A549 (cell line): ENCODE results near the gene SLIT3. TPM values are rescaled to one million over a fixed set of nuclear protein-coding genes. Genes with fewer than 3 reads are reported as not detected.

Experiments
- ATAC-seq, 2 experiments: fragments of 200-7000 bp in 1 of 2; fragments of >200 bp in 1 of 2; cut with Nextera tagmentation in 1 of 2; cut with Tn5 transposase in 1 of 2; 3 replicates each; pipeline versions ENCODE4 v1.8.0 to v1.9.1; 2018 to 2020; ENCODE audit warnings: mild to moderate bottlenecking in 1 of 2, moderate library complexity in 1 of 2
- CTCF ChIA-PET: fragments of 300-600 bp; sonication (Branson Sonifier 250); formaldehyde crosslinking; extraction: SDS; loops from one replicate; lab custom pipeline; 2021; ENCODE audit warnings: antibody characterized with exemption, inconsistent platforms; lab: Yijun Ruan, JAX
- POLR2A ChIA-PET: fragments of 350-600 bp; formaldehyde crosslinking; extraction: SDS; loops from one replicate; lab custom pipeline; 2021; ENCODE audit warnings: antibody characterized with exemption, inconsistent platforms; lab: Yijun Ruan, JAX
- DNase-seq, 2 experiments: peaks; one replicate each; pipeline versions ENCODE4 v3.0.0 to v3.0.0-alpha.2; 2011 to 2016; ENCODE audit warnings: low read depth in 1 of 2, low spot score in 1 of 2
- FAIRE-seq: peaks from 2 replicates; lab custom pipeline; 2011; peaks lifted over from hg19 to GRCh38; lab: Jason Lieb, UNC
- H3K27ac ChIP-seq, 2 experiments: fragments of >200 bp; sonication (Bioruptor Twin); formaldehyde crosslinking; 3 replicates each; pipeline ENCODE4 v1.5.1; 2016 to 2017
- H3K4me1 ChIP-seq: fragments of >200 bp; sonication (Bioruptor Twin); formaldehyde crosslinking; 3 replicates; pipeline ENCODE4 v1.6.1; 2016
- H3K4me2 ChIP-seq: fragments of >200 bp; sonication (Bioruptor Twin); formaldehyde crosslinking; 3 replicates; pipeline ENCODE4 v1.6.1; 2016
- H3K4me3 ChIP-seq: fragments of >200 bp; sonication (Bioruptor Twin); formaldehyde crosslinking; 3 replicates; pipeline ENCODE4 v1.5.1; 2016
- H3K9me3 ChIP-seq: fragments of >200 bp; sonication (Bioruptor Twin); formaldehyde crosslinking; 3 replicates; pipeline ENCODE4 v1.6.1; 2016
- CBX2 ChIP-seq: fragments of 200-600 bp; sonication (generic); IDR thresholded peaks from 2 replicates; pipeline ENCODE4 v1.6.1; 2016; ENCODE audit warnings: low read depth, mild to moderate bottlenecking, borderline replicate concordance
- CHD4 ChIP-seq: fragments of 200-600 bp; sonication (generic); IDR thresholded peaks from 2 replicates; pipeline ENCODE4 v1.6.1; 2016; ENCODE audit warnings: antibody characterized with exemption, mild to moderate bottlenecking, borderline replicate concordance
- EHF ChIP-seq: fragments of 250-450 bp; sonication (Bioruptor Pico); IDR thresholded peaks from 2 replicates; pipeline ENCODE4 v1.5.0; 2020; ENCODE audit warnings: mild to moderate bottlenecking
- EHMT2 ChIP-seq: fragments of 200-600 bp; sonication (generic); IDR thresholded peaks from 2 replicates; pipeline ENCODE4 v1.6.1; 2016; ENCODE audit warnings: antibody characterized with exemption, low read depth, mild to moderate bottlenecking, moderate library complexity
- ESRRA ChIP-seq: fragments of 150-350 bp; IDR thresholded peaks from 2 replicates; pipeline ENCODE4 v1.6.1; 2014; ENCODE audit warnings: mild to moderate bottlenecking, low read length, borderline replicate concordance
- FOXS1 ChIP-seq: fragments of 250-450 bp; sonication (Bioruptor Pico); IDR thresholded peaks from 2 replicates; pipeline ENCODE4 v1.5.0; 2020; ENCODE audit warnings: mild to moderate bottlenecking, moderate library complexity
- HEYL ChIP-seq: fragments of 250-450 bp; sonication (Bioruptor Pico); IDR thresholded peaks from 2 replicates; pipeline ENCODE4 v1.8.0; 2021; ENCODE audit warnings: mild to moderate bottlenecking, moderate library complexity
- HOXA7 ChIP-seq: fragments of 250-450 bp; sonication (Bioruptor Pico); IDR thresholded peaks from 2 replicates; pipeline ENCODE4 v1.5.0; 2020; ENCODE audit warnings: mild to moderate bottlenecking, moderate library complexity
- NPAS2 ChIP-seq: fragments of 250-450 bp; sonication (Bioruptor Pico); IDR thresholded peaks from 2 replicates; pipeline ENCODE4 v1.8.0; 2022; ENCODE audit warnings: mild to moderate bottlenecking, moderate library complexity, borderline replicate concordance
- TFCP2L1 ChIP-seq: fragments of 250-450 bp; sonication (Bioruptor Pico); IDR thresholded peaks from 2 replicates; pipeline ENCODE4 v1.5.0; 2021; ENCODE audit warnings: mild to moderate bottlenecking
- TP53 ChIP-seq: fragments of 250-450 bp; sonication (Bioruptor Pico); IDR thresholded peaks from 2 replicates; pipeline ENCODE4 v1.5.0; 2021; ENCODE audit warnings: mild to moderate bottlenecking, moderate library complexity
- ZFP36 ChIP-seq: fragments of 450-650 bp; IDR thresholded peaks from 2 replicates; pipeline ENCODE4 v1.6.1; 2014; ENCODE audit warnings: borderline replicate concordance; ENCODE audit not compliant: partially characterized antibody
- ZNF302 ChIP-seq: fragments of 250-450 bp; sonication (Bioruptor Pico); IDR thresholded peaks from 2 replicates; pipeline ENCODE4 v1.9.0; 2021; ENCODE audit warnings: inconsistent platforms, mild to moderate bottlenecking, moderate library complexity
- WGBS: methylation state at CpG from one replicate; pipeline ENCODE4 v1.1.6; 2017; ENCODE audit errors: missing lambda C conversion rate; 5-methylcytosine and 5-hydroxymethylcytosine counted together
- polyA plus RNA-seq, 4 experiments: library from polyadenylated mRNA; depleted of rRNA in 3 of 4; stranded (reverse); fragments of >200 nt; fragmentation: RNase III in 1 of 4; extraction: RNeasy Plus Mini Kit Qiagen cat#74134 plus additional on column Dnase treatment in 1 of 4; gene quantifications; 2 replicates in 3 of 4; 3 replicates in 1 of 4; pipeline ENCODE4 v1.2.3, GENCODE V29; 2011 to 2017
- TF ChIP-seq, protein P1 (sequence below): fragments of >200 bp; sonication (Bioruptor Twin); formaldehyde crosslinking; IDR thresholded peaks from 3 replicates; pipeline ENCODE4 v1.5.1; 2016
- TF ChIP-seq, protein P2 (sequence below): IDR thresholded peaks from 2 replicates; pipeline ENCODE4 v1.6.1; 2012; ENCODE audit warnings: low read depth, borderline replicate concordance
- TF ChIP-seq, protein P3 (sequence below): fragments of 250-450 bp; sonication (Bioruptor Pico); IDR thresholded peaks from 2 replicates; pipeline ENCODE4 v1.5.0; 2020; ENCODE audit warnings: low read depth, mild to moderate bottlenecking, moderate library complexity
- TF ChIP-seq, protein P4 (sequence below): IDR thresholded peaks from 2 replicates; pipeline ENCODE4 v1.6.1; 2012
- TF ChIP-seq, protein P5 (sequence below): fragments of 200-600 bp; sonication (generic); IDR thresholded peaks from 2 replicates; pipeline ENCODE4 v1.6.1; 2016; ENCODE audit warnings: antibody characterized with exemption, mild to moderate bottlenecking, moderate library complexity

The SLIT3 gene
- polyA plus RNA-seq, 2 of the 4 experiments (the other 2 are of a cell fraction) = 12.7 to 22.9 TPM

DNA sequence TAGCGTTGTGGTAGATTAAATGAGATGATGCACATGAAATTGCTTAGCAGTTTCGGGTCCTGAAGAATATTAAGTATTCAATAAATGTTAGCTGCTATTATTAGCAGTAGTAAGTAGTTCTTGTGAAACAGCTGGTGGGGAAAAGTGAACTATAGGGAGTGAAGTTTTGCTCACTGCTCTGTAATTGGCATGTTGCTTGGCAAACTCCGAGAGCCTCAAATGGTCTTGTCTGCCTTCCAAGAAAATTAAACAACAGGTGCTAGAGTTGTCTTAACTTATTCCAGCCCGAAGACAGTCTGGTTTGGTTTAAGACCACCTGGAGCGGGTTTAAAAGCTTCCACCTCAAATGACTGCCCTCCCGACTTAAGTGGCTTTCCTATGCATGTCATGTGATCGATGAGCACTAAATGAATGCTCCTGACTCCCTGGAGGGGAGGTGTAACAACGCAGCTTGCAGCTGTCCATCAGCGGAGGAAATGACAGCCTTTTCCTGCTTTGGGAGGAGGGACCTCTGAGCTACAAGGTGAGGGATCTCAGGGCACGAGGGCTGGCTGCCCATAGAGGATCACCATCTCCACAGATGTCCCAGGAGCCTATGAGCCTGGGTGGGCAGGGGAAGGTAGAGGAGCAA is 518.9 kb downstream of the SLIT3 start:
- no peak overlapping the region for H3K4me3 ChIP-seq
- no peaks in the 10 kb centered on the region for H3K9me3 ChIP-seq
- FAIRE-seq (no peak), DNase-seq (no peak), ATAC-seq (no peak)
- no peak overlapping the region for H3K27ac ChIP-seq
- 81% methylated on average over 10 of the region's 10 CpGs for WGBS
- TF ChIP-seq, protein P1, sequence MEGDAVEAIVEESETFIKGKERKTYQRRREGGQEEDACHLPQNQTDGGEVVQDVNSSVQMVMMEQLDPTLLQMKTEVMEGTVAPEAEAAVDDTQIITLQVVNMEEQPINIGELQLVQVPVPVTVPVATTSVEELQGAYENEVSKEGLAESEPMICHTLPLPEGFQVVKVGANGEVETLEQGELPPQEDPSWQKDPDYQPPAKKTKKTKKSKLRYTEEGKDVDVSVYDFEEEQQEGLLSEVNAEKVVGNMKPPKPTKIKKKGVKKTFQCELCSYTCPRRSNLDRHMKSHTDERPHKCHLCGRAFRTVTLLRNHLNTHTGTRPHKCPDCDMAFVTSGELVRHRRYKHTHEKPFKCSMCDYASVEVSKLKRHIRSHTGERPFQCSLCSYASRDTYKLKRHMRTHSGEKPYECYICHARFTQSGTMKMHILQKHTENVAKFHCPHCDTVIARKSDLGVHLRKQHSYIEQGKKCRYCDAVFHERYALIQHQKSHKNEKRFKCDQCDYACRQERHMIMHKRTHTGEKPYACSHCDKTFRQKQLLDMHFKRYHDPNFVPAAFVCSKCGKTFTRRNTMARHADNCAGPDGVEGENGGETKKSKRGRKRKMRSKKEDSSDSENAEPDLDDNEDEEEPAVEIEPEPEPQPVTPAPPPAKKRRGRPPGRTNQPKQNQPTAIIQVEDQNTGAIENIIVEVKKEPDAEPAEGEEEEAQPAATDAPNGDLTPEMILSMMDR = no peak
- TF ChIP-seq EHF (CRISPR knock-in tag) = no peak
- TF ChIP-seq ZFP36 = no peak
- TF ChIP-seq CBX2 = no peak
- TF ChIP-seq, protein P2, sequence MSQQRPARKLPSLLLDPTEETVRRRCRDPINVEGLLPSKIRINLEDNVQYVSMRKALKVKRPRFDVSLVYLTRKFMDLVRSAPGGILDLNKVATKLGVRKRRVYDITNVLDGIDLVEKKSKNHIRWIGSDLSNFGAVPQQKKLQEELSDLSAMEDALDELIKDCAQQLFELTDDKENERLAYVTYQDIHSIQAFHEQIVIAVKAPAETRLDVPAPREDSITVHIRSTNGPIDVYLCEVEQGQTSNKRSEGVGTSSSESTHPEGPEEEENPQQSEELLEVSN = no peak
- TF ChIP-seq, protein P3, sequence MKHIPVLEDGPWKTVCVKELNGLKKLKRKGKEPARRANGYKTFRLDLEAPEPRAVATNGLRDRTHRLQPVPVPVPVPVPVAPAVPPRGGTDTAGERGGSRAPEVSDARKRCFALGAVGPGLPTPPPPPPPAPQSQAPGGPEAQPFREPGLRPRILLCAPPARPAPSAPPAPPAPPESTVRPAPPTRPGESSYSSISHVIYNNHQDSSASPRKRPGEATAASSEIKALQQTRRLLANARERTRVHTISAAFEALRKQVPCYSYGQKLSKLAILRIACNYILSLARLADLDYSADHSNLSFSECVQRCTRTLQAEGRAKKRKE = no peak
- TF ChIP-seq ZNF302 (CRISPR knock-in tag) = no peak
- TF ChIP-seq EHMT2 = no peak
- no peak for TF ChIP-seq HOXA7
- TF ChIP-seq FOXS1 (CRISPR knock-in tag) = no peak
- no peak for TF ChIP-seq ESRRA
- TF ChIP-seq CHD4 = no peak
- TF ChIP-seq TFCP2L1 (CRISPR knock-in tag) = no peak
- no peak for TF ChIP-seq TP53 (CRISPR knock-in tag)
- H3K4me1 ChIP-seq = no peaks in the 10 kb centered on the region
- no peak overlapping the region for H3K4me2 ChIP-seq
- CTCF ChIA-PET = interaction anchor here (0.9 to 1.5 kb wide), 4 partner anchors 12 to 102 kb away, joined by 3 to 4 read pairs (median 3); no protein-coding TSS in a partner anchor
- POLR2A ChIA-PET = no interaction called here

DNA sequence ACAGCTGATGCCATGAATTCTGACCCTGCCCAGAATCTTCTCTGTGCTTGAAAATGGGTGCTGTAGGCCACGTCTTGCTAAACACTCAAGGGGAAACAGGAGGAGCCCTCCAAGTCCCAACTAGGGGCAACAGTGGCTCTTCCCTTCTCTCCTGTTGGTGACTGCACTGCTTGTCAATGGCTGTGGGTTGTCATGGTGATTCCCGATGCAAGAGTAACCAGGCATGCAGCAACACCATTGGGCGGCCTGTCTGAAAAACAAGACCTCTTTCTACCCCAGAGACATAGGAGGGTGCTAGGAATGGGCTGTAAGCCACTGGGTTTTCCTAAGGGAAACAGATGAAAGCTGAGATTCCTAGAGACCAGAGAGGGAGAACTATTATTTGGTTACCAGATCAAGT is 520.1 kb downstream of the SLIT3 start:
- no peak for DNase-seq
- FAIRE-seq = no peak
- Histone ChIP-seq H3K4me2 (no peak overlapping the region), H3K4me1 (no peaks in the 10 kb centered on the region), H3K4me3 (no peak overlapping the region), H3K9me3 (no peaks in the 10 kb centered on the region), H3K27ac (no peak overlapping the region)
- POLR2A ChIA-PET = no interaction called here
- no peak for TF ChIP-seq NPAS2
- TF ChIP-seq, protein P4, sequence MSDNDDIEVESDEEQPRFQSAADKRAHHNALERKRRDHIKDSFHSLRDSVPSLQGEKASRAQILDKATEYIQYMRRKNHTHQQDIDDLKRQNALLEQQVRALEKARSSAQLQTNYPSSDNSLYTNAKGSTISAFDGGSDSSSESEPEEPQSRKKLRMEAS = no peak
- TF ChIP-seq, protein P5, sequence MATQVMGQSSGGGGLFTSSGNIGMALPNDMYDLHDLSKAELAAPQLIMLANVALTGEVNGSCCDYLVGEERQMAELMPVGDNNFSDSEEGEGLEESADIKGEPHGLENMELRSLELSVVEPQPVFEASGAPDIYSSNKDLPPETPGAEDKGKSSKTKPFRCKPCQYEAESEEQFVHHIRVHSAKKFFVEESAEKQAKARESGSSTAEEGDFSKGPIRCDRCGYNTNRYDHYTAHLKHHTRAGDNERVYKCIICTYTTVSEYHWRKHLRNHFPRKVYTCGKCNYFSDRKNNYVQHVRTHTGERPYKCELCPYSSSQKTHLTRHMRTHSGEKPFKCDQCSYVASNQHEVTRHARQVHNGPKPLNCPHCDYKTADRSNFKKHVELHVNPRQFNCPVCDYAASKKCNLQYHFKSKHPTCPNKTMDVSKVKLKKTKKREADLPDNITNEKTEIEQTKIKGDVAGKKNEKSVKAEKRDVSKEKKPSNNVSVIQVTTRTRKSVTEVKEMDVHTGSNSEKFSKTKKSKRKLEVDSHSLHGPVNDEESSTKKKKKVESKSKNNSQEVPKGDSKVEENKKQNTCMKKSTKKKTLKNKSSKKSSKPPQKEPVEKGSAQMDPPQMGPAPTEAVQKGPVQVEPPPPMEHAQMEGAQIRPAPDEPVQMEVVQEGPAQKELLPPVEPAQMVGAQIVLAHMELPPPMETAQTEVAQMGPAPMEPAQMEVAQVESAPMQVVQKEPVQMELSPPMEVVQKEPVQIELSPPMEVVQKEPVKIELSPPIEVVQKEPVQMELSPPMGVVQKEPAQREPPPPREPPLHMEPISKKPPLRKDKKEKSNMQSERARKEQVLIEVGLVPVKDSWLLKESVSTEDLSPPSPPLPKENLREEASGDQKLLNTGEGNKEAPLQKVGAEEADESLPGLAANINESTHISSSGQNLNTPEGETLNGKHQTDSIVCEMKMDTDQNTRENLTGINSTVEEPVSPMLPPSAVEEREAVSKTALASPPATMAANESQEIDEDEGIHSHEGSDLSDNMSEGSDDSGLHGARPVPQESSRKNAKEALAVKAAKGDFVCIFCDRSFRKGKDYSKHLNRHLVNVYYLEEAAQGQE = no peak
- TF ChIP-seq ZFP36 = no peak
- TF ChIP-seq HEYL (CRISPR knock-in tag) = no peak
- CTCF ChIA-PET = interaction anchor here (1.2 kb wide), 1 partner anchor 16 kb away, joined by 3 read pairs; no protein-coding TSS in a partner anchor
- no peak for ATAC-seq
- 85% methylated on average over 3 of the region's 3 CpGs for WGBS
